Kidney epithelial cell (primary cell): ENCODE data around the gene IGSF9B. TPM values are rescaled to one million over a fixed set of nuclear protein-coding genes. Genes with fewer than 3 reads are reported as not detected.

Experiments
- DNase-seq: peaks from one replicate; pipeline ENCODE4 v3.0.0-alpha.2; 2010; ENCODE audit warnings: low read depth
- H3K27me3 ChIP-seq: 2 replicates; pipeline ENCODE4 v1.6.0; 2011; ENCODE audit warnings: low read length; ENCODE audit not compliant: control insufficient read depth, insufficient read depth
- H3K36me3 ChIP-seq: 2 replicates; pipeline ENCODE4 v1.5.1; 2011; ENCODE audit warnings: low read length; ENCODE audit not compliant: control insufficient read depth, insufficient read depth
- H3K4me3 ChIP-seq: 2 replicates; pipeline ENCODE4 v1.5.1; 2011; ENCODE audit warnings: low read depth, mild to moderate bottlenecking, control low read depth, low read length
- CTCF ChIP-seq: IDR thresholded peaks from 2 replicates; pipeline ENCODE4 v1.5.1; 2011; ENCODE audit warnings: mild to moderate bottlenecking, moderate library complexity, low read length, control low read depth, inconsistent platforms; ENCODE audit not compliant: insufficient read depth, poor library complexity, severe bottlenecking
- total RNA-seq: library from RNA; depleted of rRNA; stranded (reverse); fragments of >200 nt; gene quantifications from 2 replicates; pipeline ENCODE4 v1.2.3, GENCODE V29; 2015

IGSF9B gene
- total RNA-seq, 1 donor from 2014 or later = 5.9 TPM

- H3K36me3 ChIP-seq = no peaks in the 10 kb centered on the region
- no peak for TF ChIP-seq CTCF
- no peaks in the 10 kb centered on the region for H3K27me3 ChIP-seq
- no peak for DNase-seq
- H3K4me3 ChIP-seq = no peak overlapping the region
Observed at GRCh38 chr11:133906241-133906640, 50.5 kb downstream of the IGSF9B start.

GRCh38 chr11:133905677-133906156 is 51.1 kb downstream of the IGSF9B start:
- Histone ChIP-seq H3K27me3 (no peaks in the 10 kb centered on the region), H3K4me3 (no peak overlapping the region), H3K36me3 (no peaks in the 10 kb centered on the region)
- TF ChIP-seq CTCF = no peak
- no peak for DNase-seq

- TF ChIP-seq CTCF = no peak
- H3K36me3 ChIP-seq = no peaks in the 10 kb centered on the region
- DNase-seq = no peak
- H3K4me3 ChIP-seq = no peak overlapping the region
- H3K27me3 ChIP-seq = no peaks in the 10 kb centered on the region
Observed at GRCh38 chr11:133904818-133905515, 51.8 kb downstream of the IGSF9B start.

- no peak for TF ChIP-seq CTCF
- Histone ChIP-seq H3K4me3 (no peak overlapping the region), H3K36me3 (no peaks in the 10 kb centered on the region), H3K27me3 (no peaks in the 10 kb centered on the region)
- DNase-seq = no peak
Observed at GRCh38 chr11:133903875-133904817, 52.6 kb downstream of the IGSF9B start.

- DNase-seq = no peak
- no peaks in the 10 kb centered on the region for H3K27me3 ChIP-seq
- H3K36me3 ChIP-seq = no peaks in the 10 kb centered on the region
- H3K4me3 ChIP-seq = no peak overlapping the region
- no peak for TF ChIP-seq CTCF
Observed at GRCh38 chr11:133903056-133903455, 53.7 kb downstream of the IGSF9B start.
